Neural progenitor cell (in vitro differentiated cells): Measurements from ENCODE around the gene AFF3. TPM values are rescaled to one million over a fixed set of nuclear protein-coding genes. Genes with fewer than 3 reads are reported as not detected.

ENCODE experiments used
- DNase-seq: peaks from one replicate; pipeline ENCODE4 v3.0.0-alpha.2; 2016; ENCODE audit warnings: low spot score
- H2AFZ ChIP-seq: fragments of 200-600 bp; sonication (generic); replicated peaks from 2 replicates; pipeline ENCODE4 v1.6.1; 2016; ENCODE audit warnings: antibody characterized with exemption
- H3F3A ChIP-seq: fragments of 200-600 bp; sonication (generic); 2 replicates; pipeline ENCODE4 v1.6.1; 2016; ENCODE audit warnings: antibody characterized with exemption, low read depth
- H3K27ac ChIP-seq: fragments of 200-600 bp; sonication (generic); 2 replicates; pipeline ENCODE4 v1.5.1; 2016; ENCODE audit warnings: mild to moderate bottlenecking
- H3K27me3 ChIP-seq: fragments of 200-600 bp; sonication (generic); 2 replicates; pipeline ENCODE4 v1.6.1; 2016; ENCODE audit warnings: mild to moderate bottlenecking, moderate library complexity
- H3K36me3 ChIP-seq: fragments of 200-600 bp; sonication (generic); 2 replicates; pipeline ENCODE4 v1.5.1; 2016
- H3K4me1 ChIP-seq: fragments of 200-600 bp; sonication (generic); 2 replicates; pipeline ENCODE4 v1.6.1; 2016; ENCODE audit warnings: mixed run types
- H3K4me2 ChIP-seq: fragments of 200-600 bp; sonication (generic); 2 replicates; pipeline ENCODE4 v1.6.1; 2016
- H3K4me3 ChIP-seq: fragments of 200-600 bp; sonication (generic); 2 replicates; pipeline ENCODE4 v1.5.1; 2016
- H3K79me2 ChIP-seq: fragments of 200-600 bp; sonication (generic); 2 replicates; pipeline ENCODE4 v1.6.1; 2016; ENCODE audit warnings: low read depth
- H3K9ac ChIP-seq: fragments of 200-600 bp; sonication (generic); 2 replicates; pipeline ENCODE4 v1.6.1; 2016
- H3K9me3 ChIP-seq: fragments of 200-600 bp; sonication (generic); 2 replicates; pipeline ENCODE4 v1.5.1; 2016; ENCODE audit warnings: low read depth
- H4K20me1 ChIP-seq: fragments of 200-600 bp; sonication (generic); 2 replicates; pipeline ENCODE4 v1.6.1; 2016; ENCODE audit warnings: low read depth
- H3K27ac Mint-ChIP-seq: 3 replicates; pipeline ENCODE4 v1.8.0; 2021; ENCODE audit warnings: mixed read lengths
- H3K27me3 Mint-ChIP-seq: 2 replicates; pipeline ENCODE4 v1.8.0; 2022; ENCODE audit warnings: low read depth, mild to moderate bottlenecking, inconsistent platforms, moderate library complexity, mixed read lengths; ENCODE audit not compliant: insufficient read depth
- H3K36me3 Mint-ChIP-seq: 3 replicates; pipeline ENCODE4 v1.8.0; 2021; ENCODE audit warnings: mixed read lengths
- H3K4me1 Mint-ChIP-seq: 3 replicates; pipeline ENCODE4 v1.8.0; 2021; ENCODE audit warnings: mixed read lengths
- H3K4me3 Mint-ChIP-seq: 3 replicates; pipeline ENCODE4 v1.8.0; 2021; ENCODE audit warnings: mild to moderate bottlenecking, moderate library complexity, mixed read lengths
- H3K9me3 Mint-ChIP-seq: 3 replicates; pipeline ENCODE4 v1.8.0; 2020; ENCODE audit warnings: mixed read lengths
- CTCF ChIP-seq: fragments of 200-600 bp; sonication (generic); IDR thresholded peaks from 2 replicates; pipeline ENCODE4 v1.5.1; 2017; ENCODE audit warnings: antibody characterized with exemption, mild to moderate bottlenecking
- EZH2 ChIP-seq: fragments of 200-600 bp; sonication (generic); IDR thresholded peaks from 2 replicates; pipeline ENCODE4 v1.6.1; 2017; ENCODE audit warnings: antibody characterized with exemption, mild to moderate bottlenecking, moderate library complexity
- EZH2phosphoT487 ChIP-seq: fragments of 200-600 bp; sonication (generic); IDR thresholded peaks from 2 replicates; pipeline ENCODE4 v1.6.1; 2017; ENCODE audit warnings: antibody characterized with exemption
- total RNA-seq: library from RNA; depleted of rRNA; stranded (reverse); fragments of >200 nt; gene quantifications from 2 replicates; pipeline ENCODE4 v1.2.3, GENCODE V29; 2015; ENCODE audit warnings: low replicate concordance

Gene AFF3
- total RNA-seq, 1 donor from 2014 or later: 0.26 TPM

- H3K27ac ChIP-seq: no peak overlapping the region
These were observed 336.4 kb downstream of the AFF3 start for GRCh38 chr2:99805930-99806476.

GRCh38 chr2:99803846-99804245 lies 338.5 kb downstream of the AFF3 start:
- H3K27ac Mint-ChIP-seq: no peak overlapping the region
- TF ChIP-seq EZH2 (no peak), EZH2phosphoT487 (no peak), CTCF (no peak)
- no peak overlapping the region for H3K4me3 Mint-ChIP-seq
- H3K36me3 Mint-ChIP-seq: peaks cover 4% of the 10 kb centered on the region
- Histone ChIP-seq H3K4me2 (no peak overlapping the region), H4K20me1 (peaks cover 1% of the 10 kb centered on the region), H3K27me3 (no peaks in the 10 kb centered on the region), H2AFZ (no peak overlapping the region), H3K4me1 (peaks cover 12% of the 10 kb centered on the region), H3K27ac (no peak overlapping the region), H3K4me3 (no peak overlapping the region), H3K9ac (no peak overlapping the region), H3K36me3 (no peaks in the 10 kb centered on the region), H3K9me3 (no peaks in the 10 kb centered on the region), H3F3A (peaks cover 3% of the 10 kb centered on the region), H3K79me2 (no peaks in the 10 kb centered on the region)
- H3K27me3 Mint-ChIP-seq: peaks cover 12% of the 10 kb centered on the region
- H3K4me1 Mint-ChIP-seq: peaks cover 24% of the 10 kb centered on the region
- DNase-seq: no peak
- H3K9me3 Mint-ChIP-seq: peaks cover 23% of the 10 kb centered on the region

More at GRCh38 chr2:99805930-99806476, 336.4 kb downstream of the AFF3 start:
- Histone ChIP-seq H3K79me2 (no peaks in the 10 kb centered on the region), H3K4me2 (no peak overlapping the region), H3K9ac (no peak overlapping the region), H3F3A (peaks cover 11% of the 10 kb centered on the region), H3K36me3 (no peaks in the 10 kb centered on the region), H3K4me1 (peaks cover 23% of the 10 kb centered on the region), H3K27me3 (peaks cover 12% of the 10 kb centered on the region), H2AFZ (no peak overlapping the region), H3K9me3 (no peaks in the 10 kb centered on the region), H3K4me3 (no peak overlapping the region), H4K20me1 (peaks cover 14% of the 10 kb centered on the region)
- TF ChIP-seq EZH2 (no peak), CTCF (no peak), EZH2phosphoT487 (no peak)
- Mint-ChIP-seq H3K4me3 (no peak overlapping the region), H3K36me3 (peaks cover 4% of the 10 kb centered on the region), H3K27ac (no peak overlapping the region), H3K4me1 (peaks cover 42% of the 10 kb centered on the region), H3K27me3 (peaks cover 14% of the 10 kb centered on the region), H3K9me3 (peaks cover 23% of the 10 kb centered on the region)
- DNase-seq: no peak

- peaks cover under 1% of the 10 kb centered on the region for H3K4me1 ChIP-seq
- Mint-ChIP-seq H3K9me3 (peaks cover 24% of the 10 kb centered on the region), H3K4me1 (peaks cover 13% of the 10 kb centered on the region), H3K27me3 (peaks cover 12% of the 10 kb centered on the region), H3K4me3 (no peak overlapping the region), H3K27ac (no peak overlapping the region), H3K36me3 (peaks cover 4% of the 10 kb centered on the region)
- H3K9ac ChIP-seq: no peak overlapping the region
- H3F3A ChIP-seq: no peaks in the 10 kb centered on the region
- no peak overlapping the region for H2AFZ ChIP-seq
- H3K4me2 ChIP-seq: no peak overlapping the region
- no peaks in the 10 kb centered on the region for H3K27me3 ChIP-seq
- no peak for TF ChIP-seq EZH2
- TF ChIP-seq CTCF: no peak
- no peak for TF ChIP-seq EZH2phosphoT487
- no peaks in the 10 kb centered on the region for H4K20me1 ChIP-seq
- no peaks in the 10 kb centered on the region for H3K79me2 ChIP-seq
- H3K9me3 ChIP-seq: no peaks in the 10 kb centered on the region
- no peak overlapping the region for H3K4me3 ChIP-seq
- H3K27ac ChIP-seq: no peak overlapping the region
- no peaks in the 10 kb centered on the region for H3K36me3 ChIP-seq
- DNase-seq: no peak
These were observed 339.7 kb downstream of the AFF3 start for GRCh38 chr2:99802734-99803133.
